H1 (cell line): ENCODE measurements around the gene PDXP. TPM values are rescaled to one million over a fixed set of nuclear protein-coding genes. Genes with fewer than 3 reads are reported as not detected.

Experiments
- BACH1 ChIP-seq: IDR thresholded peaks from 2 replicates; pipeline ENCODE4 v1.6.1; 2012; ENCODE audit warnings: low read length, improper control_type of control experiment
- EP300 ChIP-seq, 2 experiments: IDR thresholded peaks; 1 replicate in 1 of 2; 2 replicates in 1 of 2; pipeline ENCODE4 v1.6.1; 2011 to 2012; ENCODE audit warnings: low read depth in 2 of 2, low read length in 2 of 2, mild to moderate bottlenecking in 2 of 2, borderline replicate concordance in 1 of 2, inconsistent platforms in 1 of 2, moderate library complexity in 1 of 2
- RNF2 ChIP-seq: fragments of 200-900, 300-1000 bp; sonication (generic); IDR thresholded peaks from 2 replicates; pipeline ENCODE4 v1.7.1; 2016; ENCODE audit warnings: borderline replicate concordance, low read depth, mild to moderate bottlenecking, antibody characterized with exemption, low read length; ENCODE audit not compliant: poor library complexity, severe bottlenecking; ENCODE audit errors: missing control alignments
- polyA plus RNA-seq, 7 experiments: library from polyadenylated mRNA; depleted of rRNA in 3 of 7; stranded (reverse) in 5 of 7; unstranded in 2 of 7; fragments of >200 nt in 5 of 7; fragments of 200-250 nt in 2 of 7; gene quantifications; 1 replicate in 5 of 7; 2 replicates in 1 of 7; 4 replicates in 1 of 7; pipeline versions ENCODE4 v1.2.1 to v1.2.3, GENCODE V29; 2011 to 2013; ENCODE audit warnings: missing spikeins in 2 of 7, mixed read lengths in 2 of 7
- total RNA-seq: library from RNA; stranded (reverse); fragmentation: NEBNext Ultra II Directional; extraction: Animal tissue kit (Norgen Biotek cat#: 25700); gene quantifications from 2 replicates; pipeline ENCODE4 v1.2.1, GENCODE V29; 2021
- TF ChIP-seq, protein P1 (sequence below): fragments of 300-600 bp; sonication (generic); IDR thresholded peaks from 2 replicates; pipeline ENCODE4 v1.7.1; 2012; ENCODE audit warnings: low read length, moderate library complexity, mild to moderate bottlenecking, inconsistent platforms; ENCODE audit not compliant: insufficient replicate concordance

Gene PDXP
- total and polyA plus RNA-seq, 2 of the 8 experiments (the other 6 are each of a cell fraction or from before 2014, with no cell fraction given): 36.6 to 67.7 TPM

DNA sequence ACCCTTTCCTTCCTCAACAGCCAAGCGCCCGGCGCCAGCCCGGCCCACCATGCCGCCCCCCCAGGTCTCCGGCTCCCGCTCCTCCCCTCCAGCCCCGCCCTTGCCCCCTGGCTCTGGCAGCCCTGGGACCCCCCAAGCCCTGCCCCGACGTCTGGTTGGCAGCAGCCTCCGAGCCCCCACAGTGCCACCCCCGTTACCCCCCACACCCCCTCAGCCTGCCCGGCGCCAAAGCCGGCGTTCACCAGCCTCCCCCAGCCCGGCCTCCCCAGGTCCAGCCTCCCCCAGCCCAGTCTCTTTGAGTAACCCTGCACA is 3.3 kb upstream of the PDXP start (continued):
- TF ChIP-seq, protein P1, sequence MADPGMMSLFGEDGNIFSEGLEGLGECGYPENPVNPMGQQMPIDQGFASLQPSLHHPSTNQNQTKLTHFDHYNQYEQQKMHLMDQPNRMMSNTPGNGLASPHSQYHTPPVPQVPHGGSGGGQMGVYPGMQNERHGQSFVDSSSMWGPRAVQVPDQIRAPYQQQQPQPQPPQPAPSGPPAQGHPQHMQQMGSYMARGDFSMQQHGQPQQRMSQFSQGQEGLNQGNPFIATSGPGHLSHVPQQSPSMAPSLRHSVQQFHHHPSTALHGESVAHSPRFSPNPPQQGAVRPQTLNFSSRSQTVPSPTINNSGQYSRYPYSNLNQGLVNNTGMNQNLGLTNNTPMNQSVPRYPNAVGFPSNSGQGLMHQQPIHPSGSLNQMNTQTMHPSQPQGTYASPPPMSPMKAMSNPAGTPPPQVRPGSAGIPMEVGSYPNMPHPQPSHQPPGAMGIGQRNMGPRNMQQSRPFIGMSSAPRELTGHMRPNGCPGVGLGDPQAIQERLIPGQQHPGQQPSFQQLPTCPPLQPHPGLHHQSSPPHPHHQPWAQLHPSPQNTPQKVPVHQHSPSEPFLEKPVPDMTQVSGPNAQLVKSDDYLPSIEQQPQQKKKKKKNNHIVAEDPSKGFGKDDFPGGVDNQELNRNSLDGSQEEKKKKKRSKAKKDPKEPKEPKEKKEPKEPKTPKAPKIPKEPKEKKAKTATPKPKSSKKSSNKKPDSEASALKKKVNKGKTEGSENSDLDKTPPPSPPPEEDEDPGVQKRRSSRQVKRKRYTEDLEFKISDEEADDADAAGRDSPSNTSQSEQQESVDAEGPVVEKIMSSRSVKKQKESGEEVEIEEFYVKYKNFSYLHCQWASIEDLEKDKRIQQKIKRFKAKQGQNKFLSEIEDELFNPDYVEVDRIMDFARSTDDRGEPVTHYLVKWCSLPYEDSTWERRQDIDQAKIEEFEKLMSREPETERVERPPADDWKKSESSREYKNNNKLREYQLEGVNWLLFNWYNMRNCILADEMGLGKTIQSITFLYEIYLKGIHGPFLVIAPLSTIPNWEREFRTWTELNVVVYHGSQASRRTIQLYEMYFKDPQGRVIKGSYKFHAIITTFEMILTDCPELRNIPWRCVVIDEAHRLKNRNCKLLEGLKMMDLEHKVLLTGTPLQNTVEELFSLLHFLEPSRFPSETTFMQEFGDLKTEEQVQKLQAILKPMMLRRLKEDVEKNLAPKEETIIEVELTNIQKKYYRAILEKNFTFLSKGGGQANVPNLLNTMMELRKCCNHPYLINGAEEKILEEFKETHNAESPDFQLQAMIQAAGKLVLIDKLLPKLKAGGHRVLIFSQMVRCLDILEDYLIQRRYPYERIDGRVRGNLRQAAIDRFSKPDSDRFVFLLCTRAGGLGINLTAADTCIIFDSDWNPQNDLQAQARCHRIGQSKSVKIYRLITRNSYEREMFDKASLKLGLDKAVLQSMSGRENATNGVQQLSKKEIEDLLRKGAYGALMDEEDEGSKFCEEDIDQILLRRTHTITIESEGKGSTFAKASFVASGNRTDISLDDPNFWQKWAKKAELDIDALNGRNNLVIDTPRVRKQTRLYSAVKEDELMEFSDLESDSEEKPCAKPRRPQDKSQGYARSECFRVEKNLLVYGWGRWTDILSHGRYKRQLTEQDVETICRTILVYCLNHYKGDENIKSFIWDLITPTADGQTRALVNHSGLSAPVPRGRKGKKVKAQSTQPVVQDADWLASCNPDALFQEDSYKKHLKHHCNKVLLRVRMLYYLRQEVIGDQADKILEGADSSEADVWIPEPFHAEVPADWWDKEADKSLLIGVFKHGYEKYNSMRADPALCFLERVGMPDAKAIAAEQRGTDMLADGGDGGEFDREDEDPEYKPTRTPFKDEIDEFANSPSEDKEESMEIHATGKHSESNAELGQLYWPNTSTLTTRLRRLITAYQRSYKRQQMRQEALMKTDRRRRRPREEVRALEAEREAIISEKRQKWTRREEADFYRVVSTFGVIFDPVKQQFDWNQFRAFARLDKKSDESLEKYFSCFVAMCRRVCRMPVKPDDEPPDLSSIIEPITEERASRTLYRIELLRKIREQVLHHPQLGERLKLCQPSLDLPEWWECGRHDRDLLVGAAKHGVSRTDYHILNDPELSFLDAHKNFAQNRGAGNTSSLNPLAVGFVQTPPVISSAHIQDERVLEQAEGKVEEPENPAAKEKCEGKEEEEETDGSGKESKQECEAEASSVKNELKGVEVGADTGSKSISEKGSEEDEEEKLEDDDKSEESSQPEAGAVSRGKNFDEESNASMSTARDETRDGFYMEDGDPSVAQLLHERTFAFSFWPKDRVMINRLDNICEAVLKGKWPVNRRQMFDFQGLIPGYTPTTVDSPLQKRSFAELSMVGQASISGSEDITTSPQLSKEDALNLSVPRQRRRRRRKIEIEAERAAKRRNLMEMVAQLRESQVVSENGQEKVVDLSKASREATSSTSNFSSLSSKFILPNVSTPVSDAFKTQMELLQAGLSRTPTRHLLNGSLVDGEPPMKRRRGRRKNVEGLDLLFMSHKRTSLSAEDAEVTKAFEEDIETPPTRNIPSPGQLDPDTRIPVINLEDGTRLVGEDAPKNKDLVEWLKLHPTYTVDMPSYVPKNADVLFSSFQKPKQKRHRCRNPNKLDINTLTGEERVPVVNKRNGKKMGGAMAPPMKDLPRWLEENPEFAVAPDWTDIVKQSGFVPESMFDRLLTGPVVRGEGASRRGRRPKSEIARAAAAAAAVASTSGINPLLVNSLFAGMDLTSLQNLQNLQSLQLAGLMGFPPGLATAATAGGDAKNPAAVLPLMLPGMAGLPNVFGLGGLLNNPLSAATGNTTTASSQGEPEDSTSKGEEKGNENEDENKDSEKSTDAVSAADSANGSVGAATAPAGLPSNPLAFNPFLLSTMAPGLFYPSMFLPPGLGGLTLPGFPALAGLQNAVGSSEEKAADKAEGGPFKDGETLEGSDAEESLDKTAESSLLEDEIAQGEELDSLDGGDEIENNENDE: no peak
- no peak for TF ChIP-seq EP300 (IDR thresholded peaks at IDR 0.05; ENCODE audit: borderline replicate concordance in 1 of 2, low read depth in 2 of 2, low read length in 2 of 2)
- TF ChIP-seq BACH1: no peak
- TF ChIP-seq RNF2: no peak
